DND-41 (cell line): ENCODE measurements around the gene ZNF805.

ENCODE experiments used
- ATAC-seq: fragments of 200-7000 bp; cut with Tn5 transposase; 3 replicates; pipeline ENCODE4 v1.9.1; 2021; ENCODE audit warnings: low read depth; ENCODE audit not compliant: insufficient read depth
- DNase-seq: peaks from one replicate; pipeline ENCODE4 v3.0.0-alpha.2; 2020
- H2AFZ ChIP-seq: 2 replicates; pipeline ENCODE4 v1.6.0; 2012; ENCODE audit warnings: low read depth, low read length
- H3K27ac ChIP-seq: 2 replicates; pipeline ENCODE4 v1.5.1; 2012; ENCODE audit warnings: low read length, inconsistent platforms
- H3K27me3 ChIP-seq: fragments of 200-600 bp; sonication (generic); 2 replicates; pipeline ENCODE4 v1.6.0; 2012; ENCODE audit warnings: low read length, mild to moderate bottlenecking, inconsistent platforms; ENCODE audit not compliant: insufficient read depth, poor library complexity
- H3K36me3 ChIP-seq: 2 replicates; pipeline ENCODE4 v1.5.1; 2012; ENCODE audit warnings: low read length, inconsistent platforms; ENCODE audit not compliant: insufficient read depth
- H3K4me1 ChIP-seq: 2 replicates; pipeline ENCODE4 v1.5.1; 2012; ENCODE audit warnings: mild to moderate bottlenecking, low read length; ENCODE audit not compliant: insufficient read depth
- H3K4me2 ChIP-seq: 2 replicates; pipeline ENCODE4 v1.6.0; 2012; ENCODE audit warnings: mild to moderate bottlenecking, moderate library complexity, low read length, inconsistent platforms; ENCODE audit not compliant: insufficient read depth
- H3K4me3 ChIP-seq, 2 experiments: fragments of 200-600 bp in 1 of 2; shearing (Covaris generic) in 1 of 2; 2 replicates each; pipeline ENCODE4 v1.5.1; 2012 to 2016; ENCODE audit warnings: inconsistent platforms in 2 of 2, low read length in 2 of 2, mild to moderate bottlenecking in 2 of 2, low read depth in 1 of 2, moderate library complexity in 1 of 2
- H3K79me2 ChIP-seq: 2 replicates; pipeline ENCODE4 v1.6.0; 2012; ENCODE audit warnings: low read length, inconsistent platforms; ENCODE audit not compliant: insufficient read depth
- H3K9ac ChIP-seq: 2 replicates; pipeline ENCODE4 v1.6.0; 2012; ENCODE audit warnings: low read depth, mild to moderate bottlenecking, inconsistent platforms, low read length, moderate library complexity
- H3K9me3 ChIP-seq: 2 replicates; pipeline ENCODE4 v1.5.1; 2012; ENCODE audit warnings: low read length, moderate library complexity, mild to moderate bottlenecking, inconsistent platforms; ENCODE audit not compliant: insufficient read depth, severe bottlenecking
- H4K20me1 ChIP-seq: 2 replicates; pipeline ENCODE4 v1.6.0; 2012; ENCODE audit warnings: low read length; ENCODE audit not compliant: insufficient read depth
- EZH2 ChIP-seq: IDR thresholded peaks from 3 replicates; pipeline ENCODE4 v1.6.1; 2012; ENCODE audit warnings: borderline replicate concordance, low read depth, mild to moderate bottlenecking, moderate library complexity, low read length, inconsistent platforms; ENCODE audit not compliant: severe bottlenecking
- TF ChIP-seq, protein P1 (sequence below): IDR thresholded peaks from 2 replicates; pipeline ENCODE4 v1.5.1; 2012; ENCODE audit warnings: borderline replicate concordance, low read length, moderate library complexity, mild to moderate bottlenecking; ENCODE audit not compliant: poor library complexity, severe bottlenecking; ENCODE audit errors: extremely low read depth

Gene ZNF805

GRCh38 chr19:57239982-57240310 lies 486 bp upstream of the ZNF805 start:
- peaks cover 39% of the 10 kb centered on the region for H3K79me2 ChIP-seq
- peak overlapping the region; percentile 100 for H2AFZ ChIP-seq
- peaks cover 24% of the 10 kb centered on the region for H3K36me3 ChIP-seq
- peaks cover 11% of the 10 kb centered on the region for H4K20me1 ChIP-seq
- peak overlapping the region; percentile 84 for H3K27ac ChIP-seq
- H3K4me2 ChIP-seq, result peak overlapping the region; percentile 88
- H3K4me1 ChIP-seq, result peaks cover 28% of the 10 kb centered on the region
- H3K9me3 ChIP-seq, result no peaks in the 10 kb centered on the region
- no peak for DNase-seq
- no peak; the same call in 2 of the 3 replicates for ATAC-seq
- no peaks in the 10 kb centered on the region for H3K27me3 ChIP-seq
- TF ChIP-seq, protein P1, sequence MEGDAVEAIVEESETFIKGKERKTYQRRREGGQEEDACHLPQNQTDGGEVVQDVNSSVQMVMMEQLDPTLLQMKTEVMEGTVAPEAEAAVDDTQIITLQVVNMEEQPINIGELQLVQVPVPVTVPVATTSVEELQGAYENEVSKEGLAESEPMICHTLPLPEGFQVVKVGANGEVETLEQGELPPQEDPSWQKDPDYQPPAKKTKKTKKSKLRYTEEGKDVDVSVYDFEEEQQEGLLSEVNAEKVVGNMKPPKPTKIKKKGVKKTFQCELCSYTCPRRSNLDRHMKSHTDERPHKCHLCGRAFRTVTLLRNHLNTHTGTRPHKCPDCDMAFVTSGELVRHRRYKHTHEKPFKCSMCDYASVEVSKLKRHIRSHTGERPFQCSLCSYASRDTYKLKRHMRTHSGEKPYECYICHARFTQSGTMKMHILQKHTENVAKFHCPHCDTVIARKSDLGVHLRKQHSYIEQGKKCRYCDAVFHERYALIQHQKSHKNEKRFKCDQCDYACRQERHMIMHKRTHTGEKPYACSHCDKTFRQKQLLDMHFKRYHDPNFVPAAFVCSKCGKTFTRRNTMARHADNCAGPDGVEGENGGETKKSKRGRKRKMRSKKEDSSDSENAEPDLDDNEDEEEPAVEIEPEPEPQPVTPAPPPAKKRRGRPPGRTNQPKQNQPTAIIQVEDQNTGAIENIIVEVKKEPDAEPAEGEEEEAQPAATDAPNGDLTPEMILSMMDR, result no peak
- no peak for TF ChIP-seq EZH2
- peak overlapping the region; percentile 52 to 81; a peak in 3 of 4 replicates for H3K4me3 ChIP-seq
- peak overlapping the region; percentile 71 for H3K9ac ChIP-seq

DNA sequence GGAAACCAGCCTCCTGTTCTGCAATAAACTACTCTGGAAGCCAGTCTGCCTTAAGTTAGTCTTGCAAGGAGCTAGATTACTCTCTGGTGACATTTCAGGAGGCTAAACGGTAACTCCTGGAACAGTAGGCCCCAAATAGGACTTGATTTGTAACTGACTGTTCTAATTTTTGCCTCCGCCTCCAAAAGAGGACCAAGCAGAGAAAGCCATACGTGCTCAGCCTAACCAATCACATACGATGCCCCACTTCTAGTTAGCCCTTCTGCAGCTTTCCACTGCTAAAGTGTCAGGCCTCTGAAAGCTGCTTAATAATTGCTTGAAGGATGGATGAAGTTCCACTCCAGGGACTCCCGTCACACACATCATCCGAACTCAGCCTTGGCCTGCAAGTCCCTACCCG lies 744 bp downstream of the ZNF805 start:
- Histone ChIP-seq H4K20me1 (peaks cover 11% of the 10 kb centered on the region), H3K4me3 (peak overlapping the region; percentile 52 to 81; a peak in 3 of 4 replicates), H3K27me3 (no peaks in the 10 kb centered on the region), H3K4me1 (peaks cover 28% of the 10 kb centered on the region), H3K79me2 (peaks cover 48% of the 10 kb centered on the region), H3K9ac (peak overlapping the region; percentile 71), H3K9me3 (no peaks in the 10 kb centered on the region), H3K27ac (peak overlapping the region; percentile 84), H3K4me2 (peak overlapping the region; percentile 88), H3K36me3 (peaks cover 34% of the 10 kb centered on the region), H2AFZ (peak overlapping the region; percentile 100)
- no peak for DNase-seq
- no peak for ATAC-seq
- no peak for TF ChIP-seq EZH2
- TF ChIP-seq, protein P1, result no peak

- Histone ChIP-seq H3K4me1 (peaks cover 28% of the 10 kb centered on the region), H3K27me3 (no peaks in the 10 kb centered on the region), H3K9ac (no peak overlapping the region), H3K9me3 (no peaks in the 10 kb centered on the region), H2AFZ (no peak overlapping the region), H3K27ac (no peak overlapping the region), H4K20me1 (peaks cover 11% of the 10 kb centered on the region), H3K79me2 (peaks cover 51% of the 10 kb centered on the region), H3K36me3 (peaks cover 48% of the 10 kb centered on the region), H3K4me2 (peak overlapping the region; percentile 88; the same call in 1 of the 2 replicates), H3K4me3 (no peak overlapping the region)
- no peak for DNase-seq
- ATAC-seq, result no peak
- no peak for TF ChIP-seq EZH2
- TF ChIP-seq, protein P1, result no peak
Observed at GRCh38 chr19:57242821-57243220, 2.4 kb downstream of the ZNF805 start.

DNA sequence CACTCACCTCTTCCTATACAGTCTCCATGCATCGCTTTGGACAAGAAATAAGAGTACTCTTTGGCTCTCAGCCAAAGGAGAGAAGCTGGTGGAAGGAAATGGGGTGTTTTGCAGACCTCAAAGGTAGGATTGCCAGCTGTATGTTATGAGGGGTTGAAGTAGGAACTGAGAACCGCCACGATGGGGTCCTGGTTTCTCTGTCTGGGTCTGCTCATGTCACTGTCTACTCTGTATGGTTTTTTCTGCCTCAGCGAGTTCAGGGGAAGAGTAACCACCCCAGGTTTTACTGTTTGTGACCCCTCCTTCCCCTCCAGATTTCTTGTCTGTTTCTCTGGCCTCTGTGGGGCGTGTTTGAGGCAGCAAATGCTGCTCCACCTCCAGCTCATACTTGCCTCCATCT lies 4.1 kb downstream of the ZNF805 start:
- Histone ChIP-seq H3K4me2 (no peak overlapping the region), H4K20me1 (peaks cover 11% of the 10 kb centered on the region), H3K27me3 (no peaks in the 10 kb centered on the region), H3K36me3 (peaks cover 64% of the 10 kb centered on the region), H3K4me3 (no peak overlapping the region), H2AFZ (no peak overlapping the region), H3K4me1 (peaks cover 28% of the 10 kb centered on the region), H3K9me3 (no peaks in the 10 kb centered on the region), H3K27ac (no peak overlapping the region), H3K9ac (no peak overlapping the region), H3K79me2 (peaks cover 51% of the 10 kb centered on the region)
- TF ChIP-seq, protein P1, result no peak
- TF ChIP-seq EZH2, result no peak
- ATAC-seq (no peak), DNase-seq (no peak)
